Activated naive CD8-positive, alpha-beta T cell treated with anti-CD3 and anti-CD28 coated beads, Interleukin-2, amount 10 ng/mL, durations not matched to agents 7 days and 5 days (primary cell): ENCODE data around the gene FOXP4. TPM values are rescaled to one million over a fixed set of nuclear protein-coding genes. Genes with fewer than 3 reads are reported as not detected.

ENCODE experiments used
- ATAC-seq: fragments of 150-1000 bp; cut with Tn5 transposase; one replicate; pipeline ENCODE4 v1.10.0; 2021; ENCODE audit warnings: low read depth, moderate library complexity
- POLR2A ChIA-PET: fragments of 350-600 bp; sonication (Branson Sonifier 250); formaldehyde crosslinking; loops from one replicate; lab custom pipeline; 2021; ENCODE audit warnings: antibody characterized with exemption; lab: Charles Lee
- DNase-seq: peaks from one replicate; pipeline ENCODE4 v3.0.0; 2021
- H3K27ac Mint-ChIP-seq: one replicate; pipeline ENCODE4 v1.8.0; 2022; ENCODE audit warnings: mild to moderate bottlenecking, mixed read lengths
- H3K27me3 Mint-ChIP-seq: one replicate; pipeline ENCODE4 v1.8.0; 2022; ENCODE audit warnings: mild to moderate bottlenecking, moderate library complexity, mixed read lengths
- H3K36me3 Mint-ChIP-seq: one replicate; pipeline ENCODE4 v1.8.0; 2021; ENCODE audit warnings: mild to moderate bottlenecking, mixed read lengths
- H3K4me1 Mint-ChIP-seq: one replicate; pipeline ENCODE4 v1.8.0; 2021; ENCODE audit warnings: mixed read lengths
- H3K4me3 Mint-ChIP-seq: one replicate; pipeline ENCODE4 v1.8.0; 2022; ENCODE audit warnings: mild to moderate bottlenecking, moderate library complexity, mixed read lengths
- H3K9me3 Mint-ChIP-seq: one replicate; pipeline ENCODE4 v1.8.0; 2021; ENCODE audit warnings: mixed read lengths
- total RNA-seq, 2 experiments: library from RNA; stranded (reverse); gene quantifications; one replicate each; pipeline ENCODE4 v1.2.3, GENCODE V29; 2021

Gene FOXP4
- total RNA-seq, 2 experiments from 2014 or later = 7.5 to 8.8 TPM

- no peaks in the 10 kb centered on the region for H3K9me3 Mint-ChIP-seq
- H3K27ac Mint-ChIP-seq = no peak overlapping the region
- POLR2A ChIA-PET = no interaction called here
- H3K36me3 Mint-ChIP-seq = no peaks in the 10 kb centered on the region
- peaks cover 44% of the 10 kb centered on the region for H3K27me3 Mint-ChIP-seq
- H3K4me1 Mint-ChIP-seq = peaks cover 6% of the 10 kb centered on the region
- no peak overlapping the region for H3K4me3 Mint-ChIP-seq
- DNase-seq (no peak), ATAC-seq (no peak)
Observed at GRCh38 chr6:41509580-41509979, 36.6 kb upstream of the FOXP4 start.

DNA sequence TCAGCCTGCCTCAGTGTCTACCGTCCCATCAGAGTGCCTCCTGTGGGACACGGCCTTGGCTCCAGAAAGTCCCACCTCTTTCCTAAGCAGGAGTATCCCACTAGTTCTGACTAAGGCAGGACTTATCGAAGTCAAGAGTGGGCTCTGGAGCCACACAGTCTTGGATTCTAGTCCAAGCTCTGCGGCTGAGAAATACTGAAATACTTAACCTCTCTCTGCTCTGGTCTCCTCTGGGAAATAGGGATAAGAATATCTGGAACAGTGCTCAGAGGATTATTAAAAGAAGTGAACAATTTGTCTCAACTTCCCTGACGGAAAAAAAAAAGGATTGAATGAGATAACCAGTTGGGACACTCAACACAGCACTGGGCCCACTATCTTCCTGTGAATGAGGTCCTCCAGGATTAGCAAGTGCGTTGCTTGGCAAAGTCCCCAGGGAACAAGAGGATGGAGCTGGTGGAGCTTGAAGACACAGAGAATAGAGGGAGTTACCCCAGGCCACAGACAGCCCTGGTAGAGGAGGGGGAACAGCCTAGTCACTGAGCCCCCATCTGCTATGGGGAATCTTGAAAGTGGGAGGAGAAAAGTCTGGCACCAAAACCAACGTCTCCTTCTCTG lies 34.6 kb upstream of the FOXP4 start:
- H3K4me3 Mint-ChIP-seq = no peak overlapping the region
- H3K27ac Mint-ChIP-seq = no peak overlapping the region
- no peaks in the 10 kb centered on the region for H3K9me3 Mint-ChIP-seq
- ATAC-seq (no peak), DNase-seq (no peak)
- POLR2A ChIA-PET = no interaction called here
- H3K27me3 Mint-ChIP-seq = peaks cover 29% of the 10 kb centered on the region
- H3K4me1 Mint-ChIP-seq = no peaks in the 10 kb centered on the region
- H3K36me3 Mint-ChIP-seq = no peaks in the 10 kb centered on the region

GRCh38 chr6:41512146-41512701 lies 34.0 kb upstream of the FOXP4 start:
- Mint-ChIP-seq H3K9me3 (no peaks in the 10 kb centered on the region), H3K27me3 (peaks cover 26% of the 10 kb centered on the region), H3K4me1 (no peaks in the 10 kb centered on the region), H3K4me3 (no peak overlapping the region), H3K27ac (no peak overlapping the region), H3K36me3 (no peaks in the 10 kb centered on the region)
- ATAC-seq = no peak
- POLR2A ChIA-PET = no interaction called here
- DNase-seq = no peak

DNA sequence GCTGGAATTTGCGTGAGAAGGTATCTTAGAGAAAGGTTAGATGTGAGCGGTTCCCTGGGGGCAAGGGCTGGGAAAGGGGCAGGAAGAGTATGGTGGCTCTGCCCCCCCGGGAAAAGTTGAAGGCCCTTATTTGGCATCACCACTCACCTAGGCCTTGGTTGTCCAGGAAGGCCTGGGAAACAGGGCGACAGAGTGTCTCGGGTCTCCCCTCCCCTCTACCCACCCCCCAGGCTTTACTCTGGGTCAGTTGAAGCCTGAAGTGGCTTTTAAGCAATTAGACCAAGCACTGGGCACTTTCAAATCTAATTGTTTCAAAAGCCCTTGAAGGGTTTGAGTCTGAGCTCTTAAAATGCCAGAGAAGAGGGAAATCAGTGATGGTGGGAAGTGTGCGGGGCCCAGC lies 30.2 kb upstream of the FOXP4 start:
- ATAC-seq (no peak), DNase-seq (no peak)
- H3K9me3 Mint-ChIP-seq = no peaks in the 10 kb centered on the region
- no peaks in the 10 kb centered on the region for H3K36me3 Mint-ChIP-seq
- H3K27me3 Mint-ChIP-seq = peaks cover 25% of the 10 kb centered on the region
- no peak overlapping the region for H3K27ac Mint-ChIP-seq
- H3K4me3 Mint-ChIP-seq = no peak overlapping the region
- no peaks in the 10 kb centered on the region for H3K4me1 Mint-ChIP-seq
- POLR2A ChIA-PET = no interaction called here

DNA sequence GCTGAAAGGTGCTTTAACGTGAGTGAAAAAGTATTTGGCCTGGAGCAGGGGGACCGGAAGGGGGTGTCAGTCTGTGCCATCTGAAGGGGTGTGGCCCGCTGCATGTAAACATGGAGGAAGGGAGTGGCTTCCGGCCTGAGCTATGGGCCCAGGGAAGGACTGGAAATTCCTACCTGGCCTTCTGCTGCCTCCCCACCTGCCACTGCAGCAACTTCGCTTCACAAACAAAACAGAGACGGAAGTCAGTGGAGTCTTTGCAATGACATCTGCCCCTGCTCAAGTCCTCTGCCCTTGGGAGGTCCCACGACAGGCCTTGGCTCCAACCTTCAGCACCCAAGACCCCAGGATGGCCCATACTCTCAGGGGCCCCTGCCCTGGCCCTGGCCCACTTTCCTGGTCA lies 28.1 kb upstream of the FOXP4 start:
- H3K9me3 Mint-ChIP-seq = no peaks in the 10 kb centered on the region
- H3K4me3 Mint-ChIP-seq = no peak overlapping the region
- H3K4me1 Mint-ChIP-seq = no peaks in the 10 kb centered on the region
- ATAC-seq (no peak), DNase-seq (no peak)
- POLR2A ChIA-PET = no interaction called here
- no peaks in the 10 kb centered on the region for H3K36me3 Mint-ChIP-seq
- peaks cover 36% of the 10 kb centered on the region for H3K27me3 Mint-ChIP-seq
- no peak overlapping the region for H3K27ac Mint-ChIP-seq

DNA sequence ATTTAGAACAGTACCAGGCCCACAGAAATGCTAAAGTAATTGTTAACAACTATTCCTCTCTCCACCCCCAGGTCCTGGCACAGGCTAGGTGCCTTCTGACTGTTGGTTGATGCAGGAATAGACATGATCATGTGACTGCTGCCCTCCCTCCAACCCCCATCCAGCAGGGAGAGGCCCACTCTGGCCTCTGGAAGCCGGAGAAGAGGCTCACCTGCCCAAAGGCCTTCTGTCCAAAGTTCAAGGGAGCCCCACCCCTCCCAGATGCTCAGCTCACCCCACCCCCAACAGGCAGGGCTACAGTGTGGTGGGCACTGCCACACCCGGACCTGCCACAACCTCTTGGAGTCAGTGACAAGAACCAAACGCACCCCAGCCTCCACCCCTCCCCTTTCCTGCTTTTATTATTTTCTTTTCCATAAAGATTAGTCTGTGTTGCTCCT lies 26.9 kb upstream of the FOXP4 start:
- Mint-ChIP-seq H3K27ac (no peak overlapping the region), H3K9me3 (no peaks in the 10 kb centered on the region), H3K36me3 (no peaks in the 10 kb centered on the region), H3K4me1 (no peaks in the 10 kb centered on the region), H3K4me3 (no peak overlapping the region), H3K27me3 (peaks cover 39% of the 10 kb centered on the region)
- DNase-seq (no peak), ATAC-seq (no peak)
- POLR2A ChIA-PET = no interaction called here

GRCh38 chr6:41519745-41520699 lies 26.2 kb upstream of the FOXP4 start:
- Mint-ChIP-seq H3K9me3 (no peaks in the 10 kb centered on the region), H3K4me3 (no peak overlapping the region), H3K27ac (no peak overlapping the region), H3K36me3 (no peaks in the 10 kb centered on the region), H3K27me3 (peaks cover 41% of the 10 kb centered on the region), H3K4me1 (no peaks in the 10 kb centered on the region)
- POLR2A ChIA-PET = no interaction called here
- ATAC-seq (no peak), DNase-seq (no peak)

GRCh38 chr6:41522780-41523548 lies 23.2 kb upstream of the FOXP4 start:
- Mint-ChIP-seq H3K27ac (no peak overlapping the region), H3K36me3 (no peaks in the 10 kb centered on the region), H3K4me1 (no peaks in the 10 kb centered on the region), H3K9me3 (no peaks in the 10 kb centered on the region), H3K4me3 (no peak overlapping the region), H3K27me3 (peaks cover 45% of the 10 kb centered on the region)
- POLR2A ChIA-PET = no interaction called here
- ATAC-seq (no peak), DNase-seq (no peak)

DNA sequence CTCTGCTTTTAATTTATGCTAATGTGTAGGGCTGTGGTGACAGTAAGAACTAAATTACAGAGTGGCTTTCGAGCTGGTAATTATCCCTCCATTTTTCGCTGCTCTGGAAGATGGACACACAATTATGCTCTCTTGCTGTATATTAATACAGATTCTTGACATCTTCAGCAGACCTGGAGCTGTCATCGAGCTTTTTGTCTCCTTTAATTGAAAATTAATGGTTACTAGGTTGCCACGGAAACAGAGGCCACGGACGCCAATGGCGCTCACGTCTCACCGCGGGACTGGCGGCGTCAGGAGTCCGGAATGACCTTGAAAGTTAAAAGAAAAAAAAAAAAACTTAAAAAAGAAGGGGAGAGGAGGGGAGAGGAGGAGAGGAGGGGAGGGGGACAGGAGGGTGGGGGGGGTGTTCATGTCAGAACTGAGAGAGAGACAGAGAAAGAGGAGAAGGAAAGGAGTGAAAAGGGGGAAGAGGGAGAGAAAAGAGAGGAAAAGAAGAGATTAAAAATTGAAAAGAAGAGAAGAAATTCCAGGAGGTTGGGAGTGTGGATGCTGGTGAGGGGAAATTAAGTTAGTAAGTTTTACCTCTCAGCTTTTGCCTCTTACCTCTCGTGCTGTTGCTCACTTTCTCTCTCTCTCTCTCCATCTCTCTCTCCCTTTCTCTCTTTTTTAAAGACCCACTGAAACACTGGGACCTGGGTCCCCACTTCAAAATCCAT lies 22.1 kb upstream of the FOXP4 start:
- no peaks in the 10 kb centered on the region for H3K4me1 Mint-ChIP-seq
- ATAC-seq (no peak), DNase-seq (no peak)
- no peak overlapping the region for H3K4me3 Mint-ChIP-seq
- peaks cover 49% of the 10 kb centered on the region for H3K27me3 Mint-ChIP-seq
- no peaks in the 10 kb centered on the region for H3K36me3 Mint-ChIP-seq
- no peaks in the 10 kb centered on the region for H3K9me3 Mint-ChIP-seq
- no peak overlapping the region for H3K27ac Mint-ChIP-seq
- POLR2A ChIA-PET = no interaction called here

GRCh38 chr6:41524634-41525011 lies 21.6 kb upstream of the FOXP4 start:
- H3K27ac Mint-ChIP-seq = no peak overlapping the region
- no peak for ATAC-seq
- no peaks in the 10 kb centered on the region for H3K9me3 Mint-ChIP-seq
- DNase-seq = no peak
- no peaks in the 10 kb centered on the region for H3K4me1 Mint-ChIP-seq
- POLR2A ChIA-PET = no interaction called here
- peaks cover 50% of the 10 kb centered on the region for H3K27me3 Mint-ChIP-seq
- H3K36me3 Mint-ChIP-seq = no peaks in the 10 kb centered on the region
- H3K4me3 Mint-ChIP-seq = no peak overlapping the region

DNA sequence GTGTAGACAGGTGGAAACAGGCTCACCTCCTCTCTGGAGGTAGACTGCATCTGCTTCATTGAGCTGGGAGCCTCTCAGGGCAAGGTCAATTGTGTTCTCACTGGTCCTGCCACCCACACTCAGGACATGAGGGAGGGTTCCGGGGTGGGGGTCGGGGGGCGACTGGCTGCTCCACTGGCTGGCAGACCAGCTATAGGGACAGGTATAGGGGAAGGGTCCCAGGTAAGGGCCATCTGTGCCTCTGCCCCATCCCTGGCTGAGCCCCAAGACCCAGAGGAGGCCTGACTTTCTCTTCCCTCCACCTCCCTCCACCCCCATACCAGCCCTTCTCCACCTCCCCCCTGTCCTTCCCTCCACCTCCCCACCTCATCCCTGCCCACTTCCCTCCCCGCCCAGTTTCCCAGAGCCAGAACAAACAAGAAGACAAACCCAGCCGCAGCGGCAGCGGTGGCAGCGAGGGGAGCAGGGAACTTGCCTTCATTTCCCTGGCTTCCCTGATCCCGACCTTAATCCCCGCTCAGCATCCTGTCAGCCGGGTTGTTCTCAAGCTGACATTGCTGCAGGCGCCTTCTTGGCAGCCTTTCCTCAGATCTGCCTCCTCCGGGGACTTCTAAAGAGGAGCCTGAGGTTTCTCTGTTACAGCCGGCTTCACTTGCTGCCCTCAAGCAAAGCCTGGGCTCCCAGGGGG lies 18.3 kb upstream of the FOXP4 start:
- H3K4me1 Mint-ChIP-seq = peaks cover 17% of the 10 kb centered on the region
- no peak overlapping the region for H3K27ac Mint-ChIP-seq
- ATAC-seq = no peak
- no peaks in the 10 kb centered on the region for H3K36me3 Mint-ChIP-seq
- H3K4me3 Mint-ChIP-seq = no peak overlapping the region
- no peak for DNase-seq
- no peaks in the 10 kb centered on the region for H3K9me3 Mint-ChIP-seq
- H3K27me3 Mint-ChIP-seq = peaks cover 41% of the 10 kb centered on the region
- POLR2A ChIA-PET = no interaction called here

DNA sequence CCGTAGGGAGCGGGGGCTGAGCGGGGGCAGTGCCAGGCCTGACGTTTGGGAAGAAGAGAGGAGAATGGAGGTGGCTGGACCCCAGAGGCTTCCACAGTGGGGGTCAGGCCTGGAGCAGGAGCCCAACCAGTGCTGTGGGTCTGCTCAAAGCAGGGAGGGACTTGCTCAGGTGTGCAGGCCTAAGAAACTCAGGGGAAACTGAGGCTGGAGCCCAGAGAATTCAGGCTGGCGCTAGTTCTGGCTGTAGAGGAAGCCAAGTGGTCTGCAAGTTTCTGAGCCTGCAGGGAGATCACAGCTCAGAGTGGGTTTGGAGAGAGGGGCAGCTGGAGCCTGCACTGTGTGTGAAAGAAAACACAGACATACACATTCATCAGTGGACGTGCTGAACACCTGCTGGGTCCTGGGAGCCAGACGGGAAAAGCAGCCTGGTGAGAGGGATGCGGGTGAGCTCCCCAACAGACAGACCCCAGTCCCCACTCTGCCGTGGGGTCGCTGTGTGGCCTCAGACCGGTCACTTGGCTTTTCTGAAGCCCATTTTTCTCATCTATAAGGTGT lies 17.7 kb upstream of the FOXP4 start:
- H3K4me1 Mint-ChIP-seq = peaks cover 21% of the 10 kb centered on the region
- DNase-seq = no peak
- H3K9me3 Mint-ChIP-seq = no peaks in the 10 kb centered on the region
- H3K36me3 Mint-ChIP-seq = no peaks in the 10 kb centered on the region
- no peak overlapping the region for H3K4me3 Mint-ChIP-seq
- ATAC-seq = no peak
- peaks cover 39% of the 10 kb centered on the region for H3K27me3 Mint-ChIP-seq
- no peak overlapping the region for H3K27ac Mint-ChIP-seq
- POLR2A ChIA-PET = no interaction called here
